GM21723 (cell line): ENCODE measurements around the gene TSKU.
"Not testable (repeated sequence)": the region's sequence is repeated elsewhere in the genome, so short reads cannot be mapped to it uniquely, and the experiment has no call there.

Experiments used
- ATAC-seq: cut with Tn5 transposase; IDR thresholded peaks from one replicate; pipeline ENCODE4 v1.9.1; 2021; ENCODE audit warnings: mild to moderate bottlenecking, moderate library complexity; ENCODE audit not compliant: unreplicated experiment

The TSKU gene

GRCh38 chr11:76823481-76824028 lies 40.4 kb downstream of the TSKU start:
- ATAC-seq = no peak

- ATAC-seq = no peak
Observed at GRCh38 chr11:76824083-76824939, 41.2 kb downstream of the TSKU start.

DNA sequence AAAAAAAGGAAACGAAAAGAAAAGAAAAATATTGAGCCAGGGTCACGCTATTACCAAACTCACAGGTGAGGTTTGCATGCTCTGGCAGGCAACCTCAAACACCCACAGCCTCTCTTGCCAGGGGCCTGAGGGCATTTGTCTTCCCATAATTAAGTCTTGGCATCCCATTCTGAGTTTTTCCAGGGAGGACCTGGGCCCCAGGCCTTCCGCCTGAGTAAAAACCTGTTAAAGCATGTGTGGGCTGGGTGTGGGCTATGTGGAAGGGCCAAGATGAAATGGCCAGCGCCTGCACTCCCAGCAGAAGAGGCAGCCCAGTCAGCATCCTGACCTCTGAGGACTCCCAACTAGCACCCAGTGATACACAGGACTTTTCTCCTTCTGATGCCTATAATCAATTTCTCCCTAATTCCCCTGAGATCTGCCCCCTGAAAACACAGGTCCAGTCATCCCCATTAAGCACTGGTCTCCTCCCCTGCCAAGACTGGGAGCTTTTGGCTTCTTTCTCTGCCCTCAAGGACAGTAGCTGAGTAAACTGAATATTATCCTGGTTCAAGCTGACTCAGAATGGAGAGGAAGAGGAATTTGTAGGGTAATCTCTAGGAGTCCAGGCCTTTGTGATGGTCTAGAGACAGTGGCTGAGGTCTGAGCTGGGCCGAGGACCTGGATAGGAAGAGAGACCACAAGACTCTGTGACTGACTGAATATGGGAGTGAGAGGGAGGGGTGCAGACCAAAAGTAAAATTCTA lies 42.0 kb downstream of the TSKU start:
- ATAC-seq = no peak

DNA sequence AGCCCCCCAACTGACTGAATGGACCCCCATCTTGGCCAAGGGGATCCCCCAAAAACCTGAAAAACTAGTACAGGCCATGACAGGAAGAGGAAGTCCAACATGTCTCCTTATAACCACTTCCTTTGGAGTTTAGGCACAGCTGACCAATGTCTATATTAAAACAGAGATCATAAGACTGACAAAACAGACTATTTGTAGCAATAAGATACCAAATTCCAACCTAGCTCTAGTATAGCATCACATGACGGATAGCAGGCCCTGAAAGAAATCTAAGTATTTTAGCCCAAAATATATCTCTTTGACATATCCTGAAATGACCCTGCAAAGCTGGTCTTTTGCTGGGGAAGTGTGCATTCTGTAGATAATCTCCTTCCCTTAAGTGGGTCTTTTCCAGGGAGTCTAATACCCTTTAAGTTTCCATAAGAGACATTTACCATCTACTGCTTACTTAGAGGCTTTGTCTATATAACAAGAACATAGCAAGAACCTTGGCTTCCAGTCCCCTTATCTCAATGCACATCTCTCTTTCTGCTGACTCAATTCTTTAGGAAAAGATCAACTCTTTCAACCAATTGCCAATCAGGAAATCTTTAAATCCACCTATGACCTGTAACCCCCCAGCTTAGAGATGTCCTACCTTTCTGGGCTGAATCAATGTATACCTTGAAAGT lies 42.7 kb downstream of the TSKU start:
- no peak for ATAC-seq

DNA sequence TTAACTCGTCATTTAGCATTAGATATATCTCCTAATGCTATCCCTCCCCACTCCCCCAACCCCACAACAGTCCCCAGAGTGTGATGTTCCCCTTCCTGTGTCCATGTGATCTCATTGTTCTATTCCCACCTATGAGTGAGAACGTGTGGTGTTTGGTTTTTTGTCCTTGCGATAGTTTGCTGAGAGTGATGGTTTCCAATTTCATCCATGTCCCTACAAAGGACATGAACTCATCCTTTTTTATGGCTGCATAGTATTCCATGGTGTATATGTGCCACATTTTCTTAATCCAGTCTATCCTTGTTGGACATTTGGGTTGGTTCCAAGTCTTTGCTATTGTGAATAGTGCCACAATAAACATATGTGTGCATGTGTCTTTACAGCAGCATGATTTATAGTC lies 43.4 kb downstream of the TSKU start:
- ATAC-seq = not testable (repeated sequence)

GRCh38 chr11:76827005-76827404 lies 43.8 kb downstream of the TSKU start:
- not testable (repeated sequence) for ATAC-seq

GRCh38 chr11:76830639-76831327 lies 47.6 kb downstream of the TSKU start:
- no peak for ATAC-seq

DNA sequence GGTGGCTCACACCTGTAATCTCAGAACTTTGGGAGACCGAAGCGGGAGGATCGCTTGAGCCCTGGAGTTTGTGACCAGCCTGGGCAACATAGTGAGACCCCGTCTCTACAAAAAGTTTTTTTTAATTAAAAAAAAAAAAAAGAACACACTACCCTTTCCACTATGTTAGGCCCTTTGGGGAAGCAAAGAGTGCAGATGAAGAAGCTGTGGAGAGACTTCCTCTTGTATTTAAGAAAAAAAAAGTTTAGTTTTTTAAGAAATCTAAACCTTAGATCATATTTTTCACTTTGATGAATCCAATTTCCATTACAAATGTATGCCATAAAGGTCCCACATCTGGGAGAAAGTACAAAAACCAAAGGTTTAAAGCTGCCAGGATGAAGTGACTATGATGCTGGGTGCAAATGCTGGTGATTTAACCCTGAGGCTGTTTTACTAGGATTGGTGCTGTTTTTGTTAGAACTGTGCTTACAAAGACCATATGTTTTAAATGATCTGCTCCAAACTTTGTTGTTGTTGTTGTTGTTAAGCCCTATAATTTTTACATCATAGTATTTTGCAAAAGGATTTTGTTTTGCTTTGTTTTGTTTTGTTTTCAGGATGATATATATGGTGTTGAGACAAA lies 48.6 kb downstream of the TSKU start:
- ATAC-seq = no peak

GRCh38 chr11:76832361-76832760 lies 49.2 kb downstream of the TSKU start:
- no peak for ATAC-seq

DNA sequence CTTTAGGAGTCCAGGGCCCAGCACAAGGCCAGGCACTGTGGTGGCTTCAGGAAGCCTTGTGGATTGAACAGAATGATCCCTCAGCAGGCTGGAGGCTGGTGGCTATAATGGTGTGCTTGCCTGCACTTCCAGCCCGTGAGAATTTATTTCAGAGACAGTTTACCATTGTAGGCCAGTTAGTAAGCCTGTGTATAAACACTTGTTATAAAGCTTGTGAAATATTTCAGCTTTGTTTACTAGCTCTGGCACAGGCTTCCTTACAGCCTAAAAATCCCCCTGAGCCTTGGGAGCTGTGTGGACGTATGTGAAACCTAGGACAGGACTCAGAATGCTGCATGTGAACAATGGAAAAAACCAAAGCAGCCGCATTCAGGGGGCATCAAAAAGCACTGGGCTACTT lies 51.0 kb downstream of the TSKU start:
- ATAC-seq = no peak

- no peak for ATAC-seq
Observed at GRCh38 chr11:76835036-76835435, 51.9 kb downstream of the TSKU start.

GRCh38 chr11:76835928-76836612 lies 52.9 kb downstream of the TSKU start:
- ATAC-seq = no peak

DNA sequence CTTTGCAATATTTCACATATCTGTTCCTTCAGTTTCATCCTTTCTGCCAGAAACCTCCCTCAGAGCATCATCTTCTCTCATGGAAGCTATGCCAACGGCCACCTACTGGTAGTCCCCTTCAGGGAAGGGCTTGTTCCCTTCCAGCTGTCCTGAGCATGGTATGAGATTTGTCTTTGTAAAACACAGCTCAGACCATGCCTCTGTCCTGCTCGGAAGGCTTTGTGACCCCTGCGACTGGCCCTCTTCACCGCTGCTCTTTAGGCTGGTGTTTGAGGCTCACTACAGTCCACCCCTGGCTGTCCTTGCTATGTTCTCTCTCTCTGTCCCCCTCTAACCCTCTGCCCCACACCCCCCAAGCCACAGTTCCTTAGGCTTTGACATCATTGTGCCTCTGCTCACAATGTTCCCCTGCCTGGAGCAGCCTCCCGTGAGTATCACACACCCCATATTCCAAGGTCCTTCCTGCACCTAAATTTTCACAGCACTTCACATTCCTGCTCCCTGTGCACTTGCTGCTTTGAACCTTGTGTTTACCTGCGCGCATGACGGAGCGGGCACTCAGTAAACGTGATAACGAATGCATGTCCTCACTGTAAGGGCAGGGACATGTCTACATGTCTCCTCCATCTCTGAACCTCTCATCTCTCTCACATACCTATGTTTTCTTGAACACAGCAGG lies 53.6 kb downstream of the TSKU start:
- ATAC-seq = no peak

DNA sequence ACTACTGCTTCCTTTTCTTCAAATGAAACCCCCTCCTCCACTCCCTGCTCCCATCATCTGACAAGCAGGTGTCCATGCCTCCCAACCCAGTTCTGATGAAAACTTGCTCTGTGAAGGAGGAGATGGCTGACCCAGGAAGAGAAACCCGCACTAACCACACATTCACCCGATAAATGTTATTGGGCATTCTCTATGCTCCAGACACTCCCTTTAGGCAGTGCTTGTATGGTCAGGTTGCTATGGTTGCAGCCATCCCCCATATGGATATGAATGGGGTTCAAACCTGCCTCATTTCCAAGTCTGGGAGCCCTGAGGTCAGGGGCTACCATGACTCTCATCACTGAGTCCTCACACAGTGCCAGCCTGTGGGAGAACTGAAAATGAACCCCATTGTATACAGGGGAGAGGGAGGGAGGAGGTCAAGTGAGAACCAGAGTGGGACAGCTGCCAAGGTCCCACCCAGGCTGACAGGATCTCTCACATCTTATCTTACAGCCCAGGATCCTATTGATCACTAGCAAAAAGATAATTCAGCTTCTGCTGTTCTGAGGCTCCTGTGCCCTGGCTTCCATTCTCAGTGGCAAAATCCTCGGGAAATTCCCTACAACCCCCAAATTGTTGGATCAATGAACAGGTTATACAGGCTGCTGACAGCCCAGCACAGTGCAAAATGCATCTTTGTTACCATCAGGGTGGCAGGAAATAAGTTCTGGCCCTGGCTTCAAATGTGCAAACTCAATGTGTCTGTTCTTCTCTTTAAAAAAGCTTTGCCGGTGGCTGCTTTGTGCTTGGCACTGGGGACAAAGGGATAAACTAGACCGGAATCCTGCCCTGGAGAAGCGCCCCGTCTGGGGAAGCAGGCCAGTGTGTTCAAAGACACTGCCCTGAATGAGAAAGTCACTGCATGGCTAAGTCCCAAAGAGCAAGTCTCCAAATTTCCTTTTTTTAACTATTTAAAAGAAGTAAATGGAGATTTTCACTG lies 54.8 kb downstream of the TSKU start:
- ATAC-seq = no peak

GRCh38 chr11:76838678-76839068 lies 55.5 kb downstream of the TSKU start:
- ATAC-seq = no peak

GRCh38 chr11:76839311-76839710 lies 56.2 kb downstream of the TSKU start:
- no peak for ATAC-seq

DNA sequence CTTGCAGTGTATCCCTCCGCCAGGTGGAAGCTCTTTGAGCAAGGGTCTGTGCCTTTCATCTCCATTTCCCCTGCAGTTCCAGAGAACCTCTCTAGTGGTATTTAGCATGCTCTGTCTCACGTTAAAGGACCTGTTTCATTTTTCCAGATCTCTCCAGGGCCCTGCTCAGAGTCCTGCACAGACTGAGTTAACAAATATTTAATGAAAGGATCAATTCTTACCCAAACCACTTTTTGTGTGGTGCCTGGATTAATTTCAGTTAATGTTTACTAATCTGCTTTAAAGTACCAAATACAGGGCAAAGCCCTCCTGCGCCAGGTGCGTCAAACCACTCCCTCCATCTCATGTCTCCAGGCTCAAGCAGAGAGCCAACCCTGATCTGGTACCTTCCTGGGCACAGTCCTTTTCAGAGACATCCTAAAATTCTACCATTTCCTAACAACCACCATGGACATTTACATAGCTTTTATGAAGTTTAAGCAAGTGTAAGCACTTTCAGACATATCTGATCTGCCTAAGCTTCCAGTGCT lies 58.8 kb downstream of the TSKU start:
- no peak for ATAC-seq

DNA sequence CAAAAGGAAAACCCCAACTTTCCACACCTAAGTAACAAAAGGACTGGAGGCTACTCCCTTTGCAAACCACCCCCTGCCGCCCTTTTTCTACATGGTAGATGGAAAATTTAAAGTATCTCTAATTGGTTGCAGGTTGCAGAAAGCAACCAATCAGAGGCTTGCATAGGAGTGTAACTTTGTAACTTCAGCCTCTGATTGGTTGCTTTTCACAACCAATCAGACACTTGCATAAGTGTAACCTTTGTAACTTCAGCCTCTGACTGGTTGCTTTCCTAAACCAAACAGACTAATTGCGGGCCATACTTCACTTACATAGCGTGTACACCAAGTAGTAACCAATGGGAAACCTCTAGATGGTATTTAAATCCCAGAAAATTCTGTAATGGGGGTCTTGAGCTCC lies 60.8 kb downstream of the TSKU start:
- no peak for ATAC-seq
